ENCODE results near the gene NPY5R. TPM values are rescaled to one million over a fixed set of nuclear protein-coding genes. Genes with fewer than 3 reads are reported as not detected.

Gene NPY5R
- polyA plus RNA-seq, 1 donor from 2014 or later, result 1.3 TPM

DNA sequence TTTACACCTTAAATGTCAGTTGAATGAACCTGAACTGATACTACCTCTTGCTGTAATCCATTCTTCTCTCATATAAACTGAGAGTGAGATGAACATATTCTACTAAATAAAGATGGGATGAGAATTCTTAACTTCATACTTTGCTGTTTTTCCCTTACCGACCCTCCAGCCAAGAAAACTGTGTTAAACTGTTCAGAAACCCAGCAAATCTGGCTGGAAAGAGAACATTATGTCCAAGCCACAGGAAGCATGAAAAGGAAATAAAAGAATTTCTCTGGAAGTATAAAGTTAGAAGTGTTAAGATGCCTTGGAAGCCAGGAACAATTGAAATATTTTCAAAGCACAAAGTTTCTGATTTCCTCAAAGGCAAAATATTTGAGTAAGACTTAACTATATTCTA lies 34.2 kb upstream of the NPY5R start:
- no peak overlapping the region for H3K4me3 ChIP-seq (ENCODE audit: low read length)
- H3K9me2 ChIP-seq (ENCODE audit: insufficient read depth, low read length), result no peaks in the 10 kb centered on the region
- H3F3A ChIP-seq (ENCODE audit: insufficient read depth, low read length, poor library complexity, severe bottlenecking), result no peaks in the 10 kb centered on the region
- no peak overlapping the region for H3K4me2 ChIP-seq (ENCODE audit: low read length)
- H3K36me3 ChIP-seq (ENCODE audit: insufficient read depth, low read length), result no peaks in the 10 kb centered on the region
- no peak overlapping the region for H3K9ac ChIP-seq (ENCODE audit: low read length)
- H3K27me3 ChIP-seq (ENCODE audit: insufficient read depth, low read depth, low read length), result no peaks in the 10 kb centered on the region
- no peak for TF ChIP-seq EZH2 (IDR thresholded peaks at IDR 0.05; ENCODE audit: borderline replicate concordance, insufficient read depth, low read length, poor library complexity, severe bottlenecking)
- no peak for TF ChIP-seq MXI1 (conservative IDR thresholded peaks at IDR 0.05; ENCODE audit: poor library complexity, severe bottlenecking)
- TF ChIP-seq POLR2AphosphoS5 (IDR thresholded peaks at IDR 0.05), result no peak
- TF ChIP-seq EP300 (conservative IDR thresholded peaks at IDR 0.05; ENCODE audit: poor library complexity, severe bottlenecking), result no peak
- TF ChIP-seq CTCF (IDR thresholded peaks at IDR 0.05; ENCODE audit: poor library complexity, severe bottlenecking), result no peak
- no peak for TF ChIP-seq REST (IDR thresholded peaks at IDR 0.05; ENCODE audit: borderline replicate concordance)
- TF ChIP-seq SMC3 (conservative IDR thresholded peaks at IDR 0.05; ENCODE audit: poor library complexity), result no peak
- no peak for TF ChIP-seq RAD21 (conservative IDR thresholded peaks at IDR 0.05)
- no peak for TF ChIP-seq TAF1 (IDR thresholded peaks at IDR 0.05; ENCODE audit: low read depth)
- no peak overlapping the region for H3K27ac ChIP-seq (ENCODE audit: low read length)
- no peaks in the 10 kb centered on the region for H3K9me3 ChIP-seq (ENCODE audit: low read length)
- no peaks in the 10 kb centered on the region for H4K20me1 ChIP-seq (ENCODE audit: insufficient read depth)
- H2AFZ ChIP-seq (ENCODE audit: low read depth, low read length), result no peak overlapping the region
- H3K79me2 ChIP-seq (replicated peaks; ENCODE audit: insufficient read depth, low read length), result no peaks in the 10 kb centered on the region

DNA sequence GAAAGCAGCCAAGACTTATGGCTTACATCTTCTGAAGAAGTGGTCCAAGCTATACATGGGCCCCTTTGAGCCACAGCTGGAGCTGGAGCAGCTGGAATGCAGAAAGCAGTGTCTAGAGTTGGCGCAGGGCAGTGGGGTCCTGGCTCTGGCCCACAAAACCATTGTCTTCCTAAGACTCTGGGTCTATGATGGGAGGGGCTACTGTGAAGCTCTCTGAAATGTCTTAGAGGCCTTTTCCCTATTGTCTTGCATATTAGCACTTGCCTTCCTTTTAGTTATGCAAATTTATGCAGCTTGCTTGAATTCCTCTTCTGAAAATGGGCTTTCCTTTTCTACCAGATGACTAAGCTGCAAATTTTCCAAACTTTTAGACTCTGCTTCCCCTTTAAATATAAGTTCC lies 26.6 kb upstream of the NPY5R start:
- no peak overlapping the region for H3K9ac ChIP-seq (ENCODE audit: low read length)
- TF ChIP-seq EP300 (conservative IDR thresholded peaks at IDR 0.05; ENCODE audit: poor library complexity, severe bottlenecking) (no peak), MXI1 (conservative IDR thresholded peaks at IDR 0.05; ENCODE audit: poor library complexity, severe bottlenecking) (no peak), CTCF (IDR thresholded peaks at IDR 0.05; ENCODE audit: poor library complexity, severe bottlenecking) (no peak), EZH2 (IDR thresholded peaks at IDR 0.05; ENCODE audit: borderline replicate concordance, insufficient read depth, low read length, poor library complexity, severe bottlenecking) (no peak), RAD21 (conservative IDR thresholded peaks at IDR 0.05) (no peak), TAF1 (IDR thresholded peaks at IDR 0.05; ENCODE audit: low read depth) (no peak), POLR2AphosphoS5 (IDR thresholded peaks at IDR 0.05) (no peak), SMC3 (conservative IDR thresholded peaks at IDR 0.05; ENCODE audit: poor library complexity) (no peak), REST (IDR thresholded peaks at IDR 0.05; ENCODE audit: borderline replicate concordance) (no peak)
- H3K4me2 ChIP-seq (ENCODE audit: low read length), result no peak overlapping the region
- no peaks in the 10 kb centered on the region for H3K9me2 ChIP-seq (ENCODE audit: insufficient read depth, low read length)
- no peaks in the 10 kb centered on the region for H3F3A ChIP-seq (ENCODE audit: insufficient read depth, low read length, poor library complexity, severe bottlenecking)
- H3K4me3 ChIP-seq (ENCODE audit: low read length), result no peak overlapping the region
- H3K27me3 ChIP-seq (ENCODE audit: insufficient read depth, low read depth, low read length), result no peaks in the 10 kb centered on the region
- H3K9me3 ChIP-seq (ENCODE audit: low read length), result peaks cover 6% of the 10 kb centered on the region
- H3K27ac ChIP-seq (ENCODE audit: low read length), result no peak overlapping the region
- H2AFZ ChIP-seq (ENCODE audit: low read depth, low read length), result no peak overlapping the region
- H3K79me2 ChIP-seq (replicated peaks; ENCODE audit: insufficient read depth, low read length), result no peaks in the 10 kb centered on the region
- no peaks in the 10 kb centered on the region for H4K20me1 ChIP-seq (ENCODE audit: insufficient read depth)
- H3K36me3 ChIP-seq (ENCODE audit: insufficient read depth, low read length), result no peaks in the 10 kb centered on the region

Data from neural cell (in vitro differentiated cells).